Fibroblast of skin of right biceps (primary cell): Measurements from ENCODE around the gene PRKD1.

Experiments used
- DNase-seq: peaks from one replicate; pipeline ENCODE4 v3.0.0-alpha.2; 2013

The PRKD1 gene

DNA sequence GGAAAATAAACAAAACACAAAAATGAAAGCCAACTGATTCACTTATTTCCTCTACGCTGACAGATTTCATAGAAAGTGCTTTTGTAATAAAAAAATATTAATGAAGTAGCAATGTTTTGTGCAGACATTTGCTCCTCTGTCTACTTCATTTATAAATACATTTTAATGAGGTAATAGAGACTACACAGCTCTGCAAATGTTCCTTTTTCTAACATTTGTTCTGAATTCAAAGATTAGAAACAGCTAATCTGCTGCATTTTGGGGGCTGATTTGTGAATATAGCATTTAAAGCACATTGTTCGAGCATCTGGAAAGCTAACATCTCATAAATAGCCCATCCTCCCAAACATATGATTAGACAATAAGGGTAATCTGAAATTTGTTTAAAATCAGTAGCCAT is 97.8 kb downstream of the PRKD1 start:
- DNase-seq: no peak

DNA sequence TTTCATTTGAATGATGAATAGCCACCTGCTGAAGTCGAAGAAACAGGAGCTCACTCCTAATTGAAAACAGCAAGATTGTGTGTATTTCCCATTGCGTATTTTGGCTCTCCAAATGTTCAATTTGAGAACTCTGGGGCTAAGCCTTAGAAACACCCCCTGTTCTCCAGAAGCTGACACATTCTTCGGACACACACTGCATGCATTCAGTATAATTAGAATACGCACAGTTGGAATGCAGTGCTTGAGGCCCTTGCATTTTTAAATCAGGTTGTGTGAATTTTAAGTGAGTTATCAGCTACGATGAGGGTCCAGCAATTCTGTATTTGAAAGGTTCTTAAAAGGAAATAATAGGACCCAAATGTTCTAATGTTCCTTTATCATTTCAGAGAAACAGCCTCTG is 103.8 kb downstream of the PRKD1 start:
- no peak for DNase-seq

DNA sequence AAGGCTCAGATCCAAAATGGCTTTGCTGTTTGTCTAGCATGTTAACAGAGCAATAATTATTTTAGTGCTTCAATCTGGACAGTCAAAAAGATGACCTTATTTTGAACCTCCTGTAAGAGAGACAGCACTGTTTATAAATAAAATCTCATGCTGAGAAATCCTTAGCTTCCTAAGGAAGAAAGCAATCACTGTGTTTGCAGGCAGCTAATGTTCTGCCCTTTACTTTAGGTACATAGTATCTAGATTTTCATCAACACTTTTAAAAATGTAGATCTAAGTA is 105.3 kb downstream of the PRKD1 start:
- no peak for DNase-seq

DNA sequence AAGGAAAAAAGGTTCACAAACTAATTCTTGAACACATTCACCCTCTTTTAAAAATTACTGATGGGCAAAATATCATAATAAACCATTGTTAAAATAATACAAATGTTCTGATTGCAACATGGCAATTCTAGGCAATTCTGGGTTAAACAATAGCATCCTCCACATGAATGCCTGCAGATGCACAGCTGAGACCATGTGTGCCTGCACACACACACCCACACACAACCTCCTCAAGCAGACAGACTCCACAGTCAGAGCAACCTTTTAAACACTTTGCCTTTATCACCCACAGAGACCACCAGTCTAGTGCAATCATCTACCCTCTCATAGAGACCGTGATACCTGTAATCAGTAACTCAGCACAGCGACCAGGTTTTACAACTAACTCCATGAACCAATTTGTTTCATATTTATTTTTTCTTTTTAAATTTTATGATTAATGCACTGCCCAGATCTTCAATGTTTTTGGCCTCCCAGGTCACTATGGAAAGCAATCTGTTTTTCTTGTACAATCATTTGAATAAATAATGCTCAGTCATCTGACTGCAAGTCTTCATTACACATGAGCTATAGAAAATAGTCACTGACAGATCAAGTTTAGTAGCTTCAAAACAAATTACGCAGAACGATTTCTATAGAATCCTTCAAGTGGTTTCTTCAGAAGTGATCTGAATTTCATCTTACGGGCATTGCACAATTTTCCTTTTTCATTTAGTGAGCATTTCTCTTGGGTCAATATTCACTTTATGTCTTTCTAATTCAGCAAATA is 105.8 kb downstream of the PRKD1 start:
- DNase-seq: no peak

DNA sequence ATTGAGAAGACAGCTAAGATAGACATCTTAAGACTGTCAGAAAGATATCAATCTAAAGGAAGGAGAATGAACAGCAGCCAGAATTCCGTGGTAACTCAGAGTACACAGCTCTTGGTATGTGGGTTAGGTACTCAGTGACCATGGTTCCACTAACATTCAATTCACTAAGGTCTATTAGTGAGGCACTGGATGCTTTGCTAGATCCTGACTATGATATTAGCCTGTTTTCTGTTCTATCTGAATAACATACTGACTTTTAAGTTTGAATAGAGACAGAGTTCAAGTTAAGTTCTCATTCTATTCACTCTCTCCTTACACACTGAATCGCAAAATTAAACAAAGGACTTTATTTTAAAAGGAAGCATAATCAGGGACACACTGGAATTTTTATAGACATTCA is 106.4 kb downstream of the PRKD1 start:
- no peak for DNase-seq

DNA sequence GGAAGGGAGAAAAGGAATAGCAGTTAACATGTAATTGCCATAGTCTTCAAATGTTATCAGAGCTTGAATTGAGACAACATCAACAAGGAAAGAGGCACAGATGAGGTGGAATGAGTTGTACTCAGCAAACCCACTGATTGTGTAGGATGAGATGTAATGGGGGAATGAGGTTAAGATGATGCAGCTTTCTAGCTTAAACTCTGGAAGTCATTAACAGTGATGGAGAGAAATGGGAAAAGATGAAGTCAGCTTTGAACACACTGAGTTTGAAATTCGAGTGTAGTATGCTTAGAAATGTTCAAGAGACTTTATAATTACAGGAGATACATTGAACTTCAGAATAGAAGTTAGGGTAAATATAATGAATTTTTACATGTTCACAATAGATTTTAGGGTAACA is 106.9 kb downstream of the PRKD1 start:
- no peak for DNase-seq

DNA sequence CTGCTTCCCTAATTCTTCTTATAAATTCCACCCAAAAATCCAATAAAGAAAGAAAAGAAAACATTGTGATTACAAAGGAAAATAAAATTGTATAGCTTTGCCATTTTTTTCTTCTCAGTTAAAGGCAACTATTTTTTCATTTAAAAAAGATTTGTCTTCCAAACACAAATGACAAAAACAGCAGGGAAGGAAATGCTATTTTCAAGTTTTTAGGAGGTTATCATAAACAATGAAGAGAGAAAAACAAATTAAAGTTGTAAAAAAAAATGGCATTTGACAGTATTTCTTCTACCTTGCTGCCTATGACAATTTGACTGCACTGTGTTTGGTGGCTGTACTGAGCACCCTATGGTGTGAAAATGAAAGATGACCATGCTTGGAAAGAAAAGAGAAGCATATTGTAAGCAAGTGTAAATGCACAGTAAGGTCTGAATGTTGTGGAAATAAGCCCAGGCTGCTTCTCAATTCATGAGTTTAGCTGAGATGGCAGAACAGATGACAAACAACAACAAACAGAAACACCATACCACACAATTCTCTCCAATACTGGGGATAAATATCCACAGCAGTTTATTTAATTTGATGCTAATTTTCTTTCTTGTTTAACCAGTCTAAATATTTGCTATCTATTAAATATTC is 109.8 kb downstream of the PRKD1 start:
- DNase-seq: no peak

DNA sequence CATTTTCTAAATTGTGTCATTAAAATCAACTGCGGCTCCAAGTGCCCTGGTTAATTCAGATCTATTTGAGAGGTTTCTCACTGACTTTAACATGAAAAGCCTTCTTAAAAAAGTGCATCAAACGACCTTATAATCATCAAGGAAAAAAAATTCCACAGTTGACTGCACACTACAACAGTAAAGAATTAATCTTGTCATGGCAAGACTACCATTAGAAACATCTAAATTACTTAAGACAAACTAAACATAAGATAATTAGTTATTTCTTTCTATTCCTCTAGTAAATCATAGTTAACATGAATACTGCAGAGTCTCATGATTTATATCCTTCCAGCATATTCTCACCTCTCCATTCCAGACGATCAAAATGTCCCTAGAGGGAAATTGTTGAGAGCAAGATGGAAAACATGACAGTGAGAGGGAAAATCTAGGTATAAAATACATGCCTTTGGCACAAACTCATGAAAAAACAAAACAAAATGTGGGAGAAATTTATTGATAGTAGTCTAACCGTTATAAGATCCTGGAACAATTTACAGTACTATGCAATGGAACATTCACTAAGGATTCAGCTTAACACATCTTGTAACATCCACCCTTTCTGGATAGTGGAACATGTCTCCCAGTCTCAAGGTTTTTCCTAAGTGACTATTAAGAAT is 112.5 kb downstream of the PRKD1 start:
- no peak for DNase-seq

DNA sequence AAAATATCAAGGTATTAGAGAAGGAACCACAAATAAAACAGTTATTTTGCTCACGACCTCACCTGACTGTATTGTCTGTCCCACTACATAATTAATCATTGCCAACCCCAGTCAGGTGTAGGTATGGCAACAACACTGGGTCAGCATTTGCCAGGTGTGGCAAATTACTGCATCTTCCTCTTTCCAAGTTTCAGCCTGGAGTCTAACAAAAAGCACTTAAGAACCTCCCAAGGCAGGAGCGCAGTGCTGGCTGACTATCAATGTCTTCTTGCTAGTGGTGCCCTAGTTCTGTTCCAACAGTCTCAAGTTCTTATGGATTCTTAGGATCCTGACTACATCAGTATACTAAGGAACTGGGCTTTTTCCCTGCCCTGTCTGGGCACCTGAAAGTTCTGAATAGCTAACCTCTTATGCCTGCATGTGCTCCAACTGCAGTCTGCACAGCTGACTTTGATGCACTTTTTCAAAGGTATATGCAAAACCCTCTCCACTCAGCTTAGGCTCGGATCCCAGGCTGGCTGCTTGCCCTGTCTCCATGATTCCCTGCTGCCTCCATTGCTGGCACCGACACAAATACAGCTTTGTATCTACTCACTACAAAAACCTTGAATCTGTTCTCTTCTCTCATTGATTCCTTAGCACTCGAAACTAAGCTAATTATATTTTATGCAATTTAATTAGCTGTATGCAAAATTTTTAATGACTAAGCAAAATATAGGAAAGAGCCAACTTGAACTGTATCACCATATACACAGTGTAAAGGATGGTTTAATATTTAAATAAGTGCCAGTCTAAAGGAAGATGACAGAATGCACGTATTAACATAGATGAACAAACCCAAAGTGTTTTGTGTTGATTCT is 113.3 kb downstream of the PRKD1 start:
- no peak for DNase-seq

DNA sequence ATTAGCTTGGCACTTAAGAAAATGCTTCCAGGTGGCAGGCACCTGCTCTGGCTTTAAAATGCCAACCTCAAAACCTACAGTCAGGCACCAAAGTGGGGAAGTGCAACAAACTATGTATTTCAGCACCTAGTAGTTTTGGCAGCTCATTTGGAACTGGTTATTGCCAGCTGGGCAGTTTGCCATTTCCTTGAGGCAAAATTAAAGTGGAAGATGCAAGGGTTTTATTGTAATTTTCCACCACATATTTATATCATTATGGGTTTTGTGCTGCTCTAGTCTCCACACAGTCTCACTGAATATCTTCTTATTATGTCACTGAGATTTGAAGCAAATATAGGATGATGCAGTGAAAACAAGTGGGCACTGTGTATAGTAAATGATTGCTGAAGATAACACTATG is 117.0 kb downstream of the PRKD1 start:
- peak; percentile 23 for DNase-seq

DNA sequence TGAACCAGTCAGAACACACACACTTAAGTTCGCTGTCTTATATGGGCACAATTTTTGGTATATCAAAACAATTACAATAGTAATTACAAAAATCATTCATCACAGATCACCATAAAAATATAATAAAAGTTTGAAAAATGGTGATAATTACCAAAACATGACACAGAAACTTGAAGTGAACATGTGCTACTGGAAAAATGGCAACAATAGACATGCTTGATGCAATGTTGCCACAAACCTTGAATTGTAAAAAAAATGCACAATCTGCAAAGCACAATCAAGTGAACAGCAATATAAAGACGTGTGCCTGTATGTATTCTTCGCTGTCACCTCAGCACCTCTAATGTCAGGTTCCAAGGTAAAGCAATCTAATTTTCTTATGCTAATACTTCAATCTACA is 117.6 kb downstream of the PRKD1 start:
- no peak for DNase-seq

DNA sequence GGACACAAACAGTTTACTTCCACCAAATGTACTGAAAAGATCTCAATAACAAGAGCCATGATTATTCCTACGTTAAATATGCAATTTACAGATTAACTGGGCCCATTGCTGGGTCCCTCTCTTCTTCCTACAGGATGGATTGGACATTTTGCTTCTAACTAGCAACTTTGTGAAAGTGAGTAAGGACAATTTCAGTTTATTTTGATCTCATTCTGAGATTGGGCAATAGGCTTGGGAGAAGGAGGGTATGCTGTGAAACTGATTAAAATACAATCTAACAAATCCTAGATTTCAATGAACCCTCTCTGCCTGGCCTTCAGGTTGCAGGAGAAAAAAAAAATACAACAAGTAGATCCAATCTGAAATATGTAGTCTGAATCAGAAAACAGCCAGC is 121.5 kb downstream of the PRKD1 start:
- DNase-seq: no peak

DNA sequence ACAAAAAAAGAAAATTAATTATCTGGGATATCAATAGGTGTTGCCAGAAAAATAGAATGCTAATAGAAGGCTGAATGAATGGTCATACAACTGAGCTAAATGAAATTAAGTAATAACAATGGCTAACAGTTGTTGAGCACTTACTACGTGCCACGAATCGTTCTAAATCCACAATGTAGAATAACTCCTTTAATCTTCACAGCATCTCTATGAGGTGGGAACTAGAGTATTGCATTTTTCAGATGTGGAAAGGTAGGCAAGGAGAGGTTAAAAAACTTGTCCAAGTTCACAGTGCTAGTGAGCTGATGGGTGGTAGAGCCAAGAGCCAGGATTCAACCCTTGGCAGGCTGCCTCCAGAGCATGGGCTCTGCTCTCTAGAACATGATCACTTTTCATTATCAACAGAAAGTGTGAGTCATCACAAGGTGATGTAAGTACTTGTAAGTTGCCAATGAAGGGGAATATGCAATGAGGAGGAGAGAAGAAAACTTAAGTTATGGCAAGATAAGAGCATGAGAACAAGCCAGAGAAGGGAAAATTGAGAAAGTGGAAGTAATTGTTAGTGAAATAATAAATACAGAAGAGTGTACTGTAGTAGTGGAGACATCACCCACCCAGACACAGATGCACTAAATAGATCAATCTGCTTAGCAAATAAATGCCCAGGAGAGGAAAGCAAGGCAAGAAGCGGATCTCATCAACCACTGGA is 122.1 kb downstream of the PRKD1 start:
- peak; percentile 93 for DNase-seq

DNA sequence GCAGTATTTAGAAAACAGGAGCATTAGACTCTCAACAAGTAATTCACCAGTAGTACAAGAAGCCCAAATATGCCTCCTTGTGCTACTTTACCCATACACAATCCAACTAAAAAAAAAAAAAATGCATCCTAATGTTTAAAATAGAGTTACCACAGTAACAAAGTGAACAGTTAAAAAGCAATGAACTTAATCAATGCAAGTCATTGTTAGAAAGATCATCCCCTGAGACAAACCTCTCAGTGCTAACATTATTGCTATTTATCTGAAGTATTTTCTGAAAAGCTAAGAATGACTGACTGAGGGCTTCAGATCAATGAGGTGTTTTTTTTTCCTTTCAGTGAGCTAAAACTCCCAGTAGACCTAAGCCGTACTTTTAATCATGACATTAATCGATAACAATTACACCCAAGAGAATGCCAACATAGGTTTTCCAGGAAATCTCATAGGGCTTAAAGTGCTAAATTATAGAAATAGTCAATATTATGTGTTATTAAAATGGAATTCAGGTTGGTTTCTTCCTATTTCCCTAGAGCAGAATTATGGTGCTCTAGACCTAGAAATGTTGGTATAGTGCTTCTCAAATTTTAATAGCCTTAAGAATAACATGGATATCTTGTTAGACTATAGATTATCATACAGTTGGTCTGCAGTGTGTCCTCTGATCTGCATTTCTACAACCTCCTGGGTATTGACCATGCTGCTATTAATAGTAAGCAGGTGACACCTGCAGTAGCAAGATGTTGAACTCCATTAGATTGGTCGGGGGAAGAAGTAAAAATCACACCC is 123.0 kb downstream of the PRKD1 start:
- DNase-seq: no peak

DNA sequence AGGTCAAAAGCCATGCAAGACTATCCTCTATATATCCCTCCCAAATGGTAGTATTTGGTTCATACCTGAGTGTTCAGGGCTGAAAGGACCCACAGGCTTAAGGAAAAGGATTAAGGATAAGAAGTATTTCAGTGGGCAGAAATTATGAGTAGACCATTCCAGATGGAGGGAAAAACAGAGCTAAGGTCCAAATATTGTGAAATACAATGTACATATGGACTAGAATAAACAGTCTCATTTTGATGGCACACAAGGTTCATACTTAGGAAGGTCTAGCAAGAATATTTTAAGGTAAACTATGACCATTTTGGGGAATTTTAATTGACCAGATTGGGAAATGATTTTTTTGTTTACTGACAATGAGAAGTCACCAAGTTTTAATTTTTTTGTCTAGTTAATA is 124.6 kb downstream of the PRKD1 start:
- DNase-seq: no peak

DNA sequence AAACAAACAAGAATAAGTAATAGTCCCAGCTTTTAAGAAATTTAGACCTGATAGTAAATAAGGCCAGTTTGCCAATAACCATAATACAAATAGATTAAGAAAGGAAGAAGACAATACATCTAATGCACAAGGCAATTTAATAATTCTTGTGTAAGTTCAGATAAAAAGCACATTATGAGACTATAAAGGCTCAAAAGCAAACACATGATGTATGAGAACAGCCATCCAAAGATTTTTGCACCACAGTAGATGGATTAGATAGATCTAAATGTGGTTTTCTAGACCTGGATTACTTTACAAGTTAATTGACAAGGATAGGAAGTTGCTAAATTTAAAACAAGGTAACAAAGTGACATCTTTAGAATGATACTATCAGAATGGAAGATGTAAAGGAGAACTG is 125.4 kb downstream of the PRKD1 start:
- DNase-seq: no peak

DNA sequence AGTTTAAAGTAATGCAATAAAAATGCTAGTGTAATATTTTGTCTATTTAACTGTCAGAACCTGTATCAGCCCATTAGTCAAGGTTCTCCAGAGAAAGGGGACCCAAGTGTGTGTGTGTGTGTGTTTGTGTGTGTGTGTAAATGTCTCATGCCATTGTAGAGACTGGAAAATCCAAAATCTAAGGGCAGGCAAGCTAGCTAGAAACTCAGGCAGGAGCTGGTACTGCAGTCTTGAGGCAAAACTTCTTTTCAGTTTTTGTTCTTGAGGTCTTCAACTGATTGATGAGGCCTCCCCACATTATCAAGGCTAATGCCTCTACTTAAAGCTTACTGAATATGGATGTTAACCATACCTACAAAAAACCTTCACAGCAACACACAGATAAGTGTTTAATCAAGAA is 126.7 kb downstream of the PRKD1 start:
- DNase-seq: no peak

DNA sequence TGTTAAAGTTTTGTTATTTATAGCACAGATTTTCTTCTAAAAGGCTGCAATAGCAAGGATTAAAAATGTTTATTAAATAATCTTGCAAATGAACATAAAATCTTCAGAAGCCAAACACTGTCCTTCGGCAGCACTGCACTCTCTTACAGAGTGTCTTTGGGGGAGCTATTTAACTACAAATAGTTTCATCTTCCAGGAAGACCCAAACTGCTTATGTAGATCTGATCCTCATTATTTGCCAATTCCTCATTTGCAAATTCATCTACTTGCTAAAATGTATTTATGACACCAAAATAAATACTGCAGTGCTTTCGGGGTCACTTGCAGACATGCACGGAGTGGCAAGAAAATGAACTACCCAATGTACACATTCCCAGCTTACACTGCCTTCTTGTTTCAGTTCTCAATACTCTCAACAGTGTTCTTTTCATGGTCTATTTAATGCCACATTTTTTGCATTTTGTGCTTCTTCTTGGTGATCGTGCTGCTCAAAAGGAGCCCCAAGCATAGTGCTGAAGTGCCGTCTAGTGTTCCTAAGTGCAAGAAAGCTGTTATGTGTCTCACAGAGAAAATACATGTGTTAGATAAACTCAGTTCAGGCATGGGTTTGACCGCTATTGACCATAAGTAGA is 128.1 kb downstream of the PRKD1 start:
- DNase-seq: no peak

DNA sequence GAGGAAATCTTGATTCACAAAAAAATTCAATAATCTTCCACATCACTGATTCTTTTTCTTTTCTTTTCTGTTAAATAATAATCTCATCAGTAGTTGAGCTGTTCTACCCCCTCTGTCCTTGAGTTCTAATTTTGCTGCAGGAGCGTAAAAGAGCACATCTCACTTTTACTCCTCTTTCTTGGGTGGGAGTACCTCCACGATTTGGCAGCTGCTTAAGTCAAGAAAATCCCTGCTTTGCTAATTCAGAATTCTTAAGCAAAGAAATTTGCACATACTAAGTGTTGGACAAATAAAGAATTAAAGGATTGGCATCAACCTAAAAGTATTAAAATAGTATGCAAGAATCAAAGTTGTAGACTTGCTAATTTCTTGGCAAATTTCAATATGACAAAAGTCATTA is 128.8 kb downstream of the PRKD1 start:
- no peak for DNase-seq

DNA sequence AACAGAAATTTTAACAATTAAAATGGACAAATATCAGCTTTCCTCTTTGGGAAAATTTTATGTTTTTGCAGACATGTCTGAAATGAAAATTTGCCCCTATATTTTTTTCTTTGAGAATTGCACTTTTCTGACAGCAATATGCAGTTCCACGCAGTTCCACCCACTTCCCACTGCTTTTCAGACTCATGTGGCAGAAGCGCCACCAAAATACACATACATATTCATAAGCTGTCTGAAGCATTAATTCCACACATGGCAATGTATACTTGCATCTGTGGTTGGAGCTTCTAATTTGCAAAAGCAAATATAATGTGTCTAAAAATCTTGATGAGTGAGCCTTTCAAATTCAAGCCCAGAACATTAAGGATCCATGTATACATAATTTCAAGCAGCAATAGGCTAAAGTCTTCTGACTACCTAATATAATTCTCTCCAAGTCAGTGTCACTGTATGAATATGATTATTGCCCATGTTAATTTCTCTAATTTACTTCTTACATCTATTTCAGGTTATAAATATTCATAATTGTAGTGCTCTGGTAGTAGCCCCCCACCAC is 129.5 kb downstream of the PRKD1 start:
- no peak for DNase-seq

DNA sequence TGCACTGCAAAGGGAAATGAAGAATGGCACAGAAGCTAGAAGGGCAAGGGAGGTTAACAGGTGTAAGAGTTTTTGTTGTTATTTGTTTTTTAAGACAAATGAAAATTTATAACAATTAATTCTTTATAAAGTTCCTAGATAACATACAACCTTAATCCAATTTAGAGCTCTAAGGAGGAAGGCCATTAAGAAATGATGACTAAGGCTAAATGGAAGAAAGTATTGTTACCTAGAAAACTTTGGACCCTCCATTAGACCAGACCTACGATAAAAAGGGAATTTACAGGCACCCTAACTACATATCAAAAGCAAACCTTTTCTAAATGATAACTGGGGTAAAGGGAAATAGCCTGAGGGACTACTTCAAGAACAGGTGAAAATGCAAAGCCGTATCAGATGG is 130.8 kb downstream of the PRKD1 start:
- DNase-seq: no peak
